ENCODE data around the gene MAD1L1. TPM values are rescaled to one million over a fixed set of nuclear protein-coding genes. Genes with fewer than 3 reads are reported as not detected.
A peak's percentile ranks its signal among the peaks of the same experiment; 100 is the strongest.

MAD1L1 gene
- total and polyA plus RNA-seq, 10 donors = 47.3 to 118 (median 68.2) TPM

- intact Hi-C loops (cut with DNase I; ENCODE audit: low total_unique reads) = no loop called here
- H3K4me1 ChIP-seq = peaks cover 11 to 42% (median 28%) of the 10 kb centered on the region in 6 donors
- TF ChIP-seq POLR2AphosphoS5 (IDR thresholded peaks at IDR 0.05) = peak; percentile 43 to 73 (median 57)
- no peak for TF ChIP-seq POLR2A (IDR thresholded peaks at IDR 0.05)
- no peaks in the 10 kb centered on the region for H3K27me3 ChIP-seq (replicated peaks in 1 of 7)
- peaks cover 0 to 100% (median 52%) of the 10 kb centered on the region in 6 donors for H3K36me3 ChIP-seq
- DNase-seq = peak; percentile 82
- no peaks in the 10 kb centered on the region for H3K9me3 ChIP-seq
- peak overlapping the region; percentile 68 to 87 (median 76) for H3K27ac ChIP-seq
- 34 to 54% (median 38%) methylated on average over 12 to 14 of the region's 14 CpGs for WGBS, 5 donors
- H3K4me3 ChIP-seq = peak overlapping the region in 1 of 8 donors; percentile 43
Observed at GRCh38 chr7:2261611-2262010, 28.9 kb upstream of the MAD1L1 start.

- Histone ChIP-seq H3K4me1 (peaks cover 11 to 42% (median 28%) of the 10 kb centered on the region in 6 donors), H3K27ac (peak overlapping the region in 5 of 8 donors; percentile 74 to 87 (median 79)), H3K27me3 (replicated peaks in 1 of 7) (no peaks in the 10 kb centered on the region), H3K36me3 (peaks cover 0 to 100% (median 60%) of the 10 kb centered on the region in 6 donors), H3K9me3 (no peaks in the 10 kb centered on the region), H3K4me3 (no peak overlapping the region)
- TF ChIP-seq CTCF (IDR thresholded peaks at IDR 0.05 in 8 of 11, conservative IDR thresholded peaks at IDR 0.05 in 3 of 11) (no peak), POLR2AphosphoS5 (IDR thresholded peaks at IDR 0.05) (no peak), POLR2A (IDR thresholded peaks at IDR 0.05) (no peak)
- intact Hi-C loops (cut with DNase I; ENCODE audit: low total_unique reads) = no loop called here
- no peak for DNase-seq
- 84 to 91% (median 88%) methylated on average over 5 of the region's 5 CpGs for WGBS, 5 donors
Observed at GRCh38 chr7:2260820-2261219, 28.1 kb upstream of the MAD1L1 start.

GRCh38 chr7:2259480-2259879, 26.7 kb upstream of the MAD1L1 start:
- TF ChIP-seq CTCF (IDR thresholded peaks at IDR 0.05 in 8 of 11, conservative IDR thresholded peaks at IDR 0.05 in 3 of 11) (no peak), POLR2AphosphoS5 (IDR thresholded peaks at IDR 0.05) (no peak), POLR2A (IDR thresholded peaks at IDR 0.05) (no peak)
- no peak for DNase-seq
- intact Hi-C loops (cut with DNase I; ENCODE audit: low total_unique reads) = no loop called here

GRCh38 chr7:2258661-2259365, 26.1 kb upstream of the MAD1L1 start:
- Histone ChIP-seq H3K9me3 (no peaks in the 10 kb centered on the region), H3K4me3 (no peak overlapping the region), H3K36me3 (peaks cover 0 to 100% (median 69%) of the 10 kb centered on the region in 6 donors), H3K27ac (peak overlapping the region in 1 of 8 donors; percentile 47), H3K27me3 (replicated peaks in 1 of 7) (no peaks in the 10 kb centered on the region), H3K4me1 (peaks cover 11 to 43% (median 28%) of the 10 kb centered on the region in 6 donors)
- peak; percentile 83 for DNase-seq
- WGBS, 5 donors = 68 to 91% (median 82%) methylated on average over 9 to 34 of the region's 34 CpGs
- intact Hi-C loops (cut with DNase I; ENCODE audit: low total_unique reads) = no loop called here
- TF ChIP-seq POLR2A (IDR thresholded peaks at IDR 0.05) (no peak), CTCF (IDR thresholded peaks at IDR 0.05 in 8 of 11, conservative IDR thresholded peaks at IDR 0.05 in 3 of 11) (no peak), POLR2AphosphoS5 (IDR thresholded peaks at IDR 0.05) (peak; percentile 14 to 59 (median 59))

More at GRCh38 chr7:2259480-2259879, 26.7 kb upstream of the MAD1L1 start:
- H3K4me3 ChIP-seq = no peak overlapping the region
- H3K27ac ChIP-seq = peak overlapping the region in 1 of 8 donors; percentile 47
- peaks cover 0 to 100% (median 70%) of the 10 kb centered on the region in 6 donors for H3K36me3 ChIP-seq
- no peaks in the 10 kb centered on the region for H3K27me3 ChIP-seq (replicated peaks in 1 of 7)
- 88 to 97% (median 91%) methylated on average over 9 of the region's 9 CpGs for WGBS, 5 donors
- peaks cover 11 to 42% (median 28%) of the 10 kb centered on the region in 6 donors for H3K4me1 ChIP-seq
- H3K9me3 ChIP-seq = no peaks in the 10 kb centered on the region
